ENCODE results near the gene RBM7.

The RBM7 gene

GRCh38 chr11:114359342-114359741, 41.1 kb upstream of the RBM7 start:
- TF ChIP-seq, protein P1, sequence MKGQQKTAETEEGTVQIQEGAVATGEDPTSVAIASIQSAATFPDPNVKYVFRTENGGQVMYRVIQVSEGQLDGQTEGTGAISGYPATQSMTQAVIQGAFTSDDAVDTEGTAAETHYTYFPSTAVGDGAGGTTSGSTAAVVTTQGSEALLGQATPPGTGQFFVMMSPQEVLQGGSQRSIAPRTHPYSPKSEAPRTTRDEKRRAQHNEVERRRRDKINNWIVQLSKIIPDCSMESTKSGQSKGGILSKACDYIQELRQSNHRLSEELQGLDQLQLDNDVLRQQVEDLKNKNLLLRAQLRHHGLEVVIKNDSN (IDR thresholded peaks at IDR 0.05) = no peak
- no peak for TF ChIP-seq CEBPB (IDR thresholded peaks at IDR 0.05)
- no peak for TF ChIP-seq NFIC (IDR thresholded peaks at IDR 0.05)
- no peak for TF ChIP-seq TEAD4 (IDR thresholded peaks at IDR 0.05)
- TF ChIP-seq, protein P2, sequence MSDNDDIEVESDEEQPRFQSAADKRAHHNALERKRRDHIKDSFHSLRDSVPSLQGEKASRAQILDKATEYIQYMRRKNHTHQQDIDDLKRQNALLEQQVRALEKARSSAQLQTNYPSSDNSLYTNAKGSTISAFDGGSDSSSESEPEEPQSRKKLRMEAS (IDR thresholded peaks at IDR 0.05) = no peak
- TF ChIP-seq TAF1 (IDR thresholded peaks at IDR 0.05; ENCODE audit: low read depth) = no peak
- no peak for TF ChIP-seq RAD21 (IDR thresholded peaks at IDR 0.05; ENCODE audit: low read depth)
- no peak for TF ChIP-seq EP300 (IDR thresholded peaks at IDR 0.05; ENCODE audit: borderline replicate concordance)
- no peak for TF ChIP-seq REST (IDR thresholded peaks at IDR 0.05; ENCODE audit: low read depth)
- no peak for TF ChIP-seq EGR1 (IDR thresholded peaks at IDR 0.05)
- no peak for TF ChIP-seq CREB1 (IDR thresholded peaks at IDR 0.05; ENCODE audit: low read depth)
- no peak for TF ChIP-seq FOXM1 (IDR thresholded peaks at IDR 0.05; ENCODE audit: borderline replicate concordance, low read depth)
- no peak for TF ChIP-seq ZBTB7A (IDR thresholded peaks at IDR 0.05; ENCODE audit: low read depth)
- no peak for TF ChIP-seq YY1 (IDR thresholded peaks at IDR 0.05; ENCODE audit: low read depth)
- no peak for TF ChIP-seq TCF12 (IDR thresholded peaks at IDR 0.05; ENCODE audit: low read depth)

DNA sequence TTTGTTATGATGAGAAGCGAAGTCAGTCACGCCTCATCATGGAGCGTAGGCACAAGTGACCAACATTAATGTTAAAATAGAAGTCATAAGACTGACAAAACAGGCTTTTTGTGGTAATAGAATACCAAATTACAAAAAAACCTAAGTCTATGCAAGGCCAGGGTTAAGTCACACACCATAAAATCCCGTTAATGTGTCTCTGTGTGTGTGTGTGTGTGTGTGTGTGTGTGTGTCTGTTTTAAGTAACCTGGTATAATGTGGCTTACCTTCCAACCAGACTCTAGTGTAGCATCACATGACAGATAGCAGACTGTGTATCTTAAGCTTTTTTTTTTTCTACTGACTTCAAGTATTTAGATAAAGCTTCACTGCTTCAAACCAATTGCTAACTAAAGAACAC, 38.1 kb upstream of the RBM7 start:
- TF ChIP-seq CREB1 (IDR thresholded peaks at IDR 0.05; ENCODE audit: low read depth) (no peak), TCF12 (IDR thresholded peaks at IDR 0.05; ENCODE audit: low read depth) (no peak), RAD21 (IDR thresholded peaks at IDR 0.05; ENCODE audit: low read depth) (no peak), YY1 (IDR thresholded peaks at IDR 0.05; ENCODE audit: low read depth) (no peak), FOXM1 (IDR thresholded peaks at IDR 0.05; ENCODE audit: borderline replicate concordance, low read depth) (no peak), ZBTB7A (IDR thresholded peaks at IDR 0.05; ENCODE audit: low read depth) (no peak), TEAD4 (IDR thresholded peaks at IDR 0.05) (no peak), EGR1 (IDR thresholded peaks at IDR 0.05) (no peak)
- TF ChIP-seq, protein P1 (IDR thresholded peaks at IDR 0.05) = no peak
- TF ChIP-seq, protein P2 (IDR thresholded peaks at IDR 0.05) = no peak

- TF ChIP-seq, protein P1 (IDR thresholded peaks at IDR 0.05) = no peak
- TF ChIP-seq, protein P2 (IDR thresholded peaks at IDR 0.05) = no peak
- TF ChIP-seq YY1 (IDR thresholded peaks at IDR 0.05; ENCODE audit: low read depth) (no peak), FOXM1 (IDR thresholded peaks at IDR 0.05; ENCODE audit: borderline replicate concordance, low read depth) (no peak), TCF12 (IDR thresholded peaks at IDR 0.05; ENCODE audit: low read depth) (no peak), CEBPB (IDR thresholded peaks at IDR 0.05) (no peak), RAD21 (IDR thresholded peaks at IDR 0.05; ENCODE audit: low read depth) (no peak)
Observed at GRCh38 chr11:114362958-114363357, 37.5 kb upstream of the RBM7 start.

- TF ChIP-seq CREB1 (IDR thresholded peaks at IDR 0.05; ENCODE audit: low read depth) (no peak), YY1 (IDR thresholded peaks at IDR 0.05; ENCODE audit: low read depth) (no peak), TEAD4 (IDR thresholded peaks at IDR 0.05) (peak; percentile 77), RAD21 (IDR thresholded peaks at IDR 0.05; ENCODE audit: low read depth) (no peak)
Observed at GRCh38 chr11:114366331-114367243, 33.9 kb upstream of the RBM7 start.

- TF ChIP-seq EP300 (IDR thresholded peaks at IDR 0.05; ENCODE audit: borderline replicate concordance) (no peak), REST (IDR thresholded peaks at IDR 0.05; ENCODE audit: low read depth) (no peak), TCF12 (IDR thresholded peaks at IDR 0.05; ENCODE audit: low read depth) (no peak), FOXM1 (IDR thresholded peaks at IDR 0.05; ENCODE audit: borderline replicate concordance, low read depth) (no peak), TAF1 (IDR thresholded peaks at IDR 0.05; ENCODE audit: low read depth) (no peak), CREB1 (IDR thresholded peaks at IDR 0.05; ENCODE audit: low read depth) (no peak), TEAD4 (IDR thresholded peaks at IDR 0.05) (no peak), CEBPB (IDR thresholded peaks at IDR 0.05) (no peak), RAD21 (IDR thresholded peaks at IDR 0.05; ENCODE audit: low read depth) (no peak)
- TF ChIP-seq, protein P2 (IDR thresholded peaks at IDR 0.05) = no peak
- TF ChIP-seq, protein P1 (IDR thresholded peaks at IDR 0.05) = no peak
Observed at GRCh38 chr11:114367244-114367957, 33.1 kb upstream of the RBM7 start.
